Aorta (tissue), 5 donors: ENCODE results near the gene SORBS2. TPM values are rescaled to one million over a fixed set of nuclear protein-coding genes. Genes with fewer than 3 reads are reported as not detected.

Experiments used
- ATAC-seq: fragments of 200-7000 bp; cut with Tn5 transposase; one replicate; pipeline ENCODE4 v1.9.1; 2022; ENCODE audit warnings: moderate library complexity; ENCODE audit not compliant: low FRiP score
- DNase-seq, 2 donors: peaks; one replicate each; pipeline ENCODE4 v3.0.0-alpha.2; 2020
- H3K27ac ChIP-seq, 2 donors: one replicate each; pipeline ENCODE4 v1.5.1; 2013; ENCODE audit warnings: low read length in 2 of 2, mild to moderate bottlenecking in 2 of 2, moderate library complexity in 2 of 2, control low read depth in 1 of 2, inconsistent platforms in 1 of 2, low read depth in 1 of 2
- H3K27me3 ChIP-seq, 2 donors: one replicate each; pipeline ENCODE4 v1.6.1; 2013; ENCODE audit warnings: control low read depth in 1 of 2, low read length in 1 of 2, mild to moderate bottlenecking in 1 of 2, moderate library complexity in 1 of 2; ENCODE audit not compliant: insufficient read depth in 2 of 2, control insufficient read depth in 1 of 2
- H3K36me3 ChIP-seq, 2 donors: one replicate each; pipeline ENCODE4 v1.6.1; 2013; ENCODE audit warnings: control low read depth in 1 of 2, low read length in 1 of 2, mild to moderate bottlenecking in 1 of 2; ENCODE audit not compliant: insufficient read depth in 2 of 2, control insufficient read depth in 1 of 2
- H3K4me1 ChIP-seq, 2 donors: one replicate each; pipeline ENCODE4 v1.6.1; 2013; ENCODE audit warnings: low read length in 2 of 2, control low read depth in 1 of 2, mild to moderate bottlenecking in 1 of 2, moderate library complexity in 1 of 2; ENCODE audit not compliant: insufficient read depth in 2 of 2, control insufficient read depth in 1 of 2
- H3K4me3 ChIP-seq, 2 donors: one replicate each; pipeline ENCODE4 v1.5.1; 2013; ENCODE audit warnings: low read length in 2 of 2, control low read depth in 1 of 2, mild to moderate bottlenecking in 1 of 2
- H3K9me3 ChIP-seq: one replicate; pipeline ENCODE4 v1.6.1; 2013; ENCODE audit warnings: mild to moderate bottlenecking, low read length; ENCODE audit not compliant: control insufficient read depth
- WGBS, 2 donors: extraction: QIAGEN DNeasy Blood & Tissue Kit; methylation state at CpG; one replicate each; pipeline ENCODE4 v1.1.7; 2013; 5-methylcytosine and 5-hydroxymethylcytosine counted together
- intact Hi-C, 2 donors: fragments of 100-400 bp; cut with DNase I; formaldehyde crosslinking; loops; one replicate each; pipeline versions ENCODE4 v1.14.2 to v1.15.0; 2022
- polyA plus RNA-seq, 2 donors: library from polyadenylated mRNA; stranded (reverse); fragments of 200-250 nt; gene quantifications; one replicate each; pipeline ENCODE4 v1.2.3, GENCODE V29; 2013
- total RNA-seq, 2 donors: library from RNA; stranded (reverse); fragmentation: NEBNext Ultra II Directional; extraction: Animal tissue kit (Norgen Biotek cat#: 25700); gene quantifications; one replicate each; pipeline ENCODE4 v1.2.1, GENCODE V29; 2021
- donor health status: healthy with polysubstance abuse.
- donor health status: Bipolar disorder and iron deficiency.
- donor health status: DM: no; HTN: no; CAD: no.
- donor health status: DM: no; HTN: no; CAD: no.
- donor health status: DM: yes; HTN: yes; CAD: no.

Gene SORBS2
- total and polyA plus RNA-seq, 4 donors: 111 to 696 (median 246) TPM

DNA sequence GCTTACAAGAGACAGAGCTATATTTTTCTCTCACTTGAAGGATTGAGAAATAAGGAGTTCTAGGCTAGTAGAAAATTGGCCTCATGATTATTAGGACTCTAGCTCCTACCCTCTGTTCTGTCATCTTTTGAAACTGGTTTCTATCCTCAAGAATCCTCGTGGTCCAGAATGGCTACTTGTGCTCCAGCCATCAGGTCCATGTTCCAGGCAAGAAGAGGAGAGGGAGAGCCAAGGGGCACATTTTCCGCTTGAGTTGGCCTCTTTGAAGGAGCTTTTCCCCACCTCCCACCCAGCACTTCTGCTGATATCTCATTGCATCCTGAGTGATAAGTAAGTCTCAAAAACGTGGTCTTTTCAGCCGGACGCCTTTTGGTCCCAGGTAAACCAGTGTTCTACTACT, 7.2 kb upstream of the SORBS2 start:
- no peaks in the 10 kb centered on the region for H3K27me3 ChIP-seq
- 97 to 98% methylated on average over 5 of the region's 5 CpGs for WGBS, 2 donors
- no peak overlapping the region for H3K27ac ChIP-seq
- H3K4me3 ChIP-seq: no peak overlapping the region
- DNase-seq (no peak), ATAC-seq (no peak)
- H3K4me1 ChIP-seq: no peaks in the 10 kb centered on the region
- intact Hi-C loops: no loop called here
- H3K9me3 ChIP-seq: peaks cover 1% of the 10 kb centered on the region
- H3K36me3 ChIP-seq: no peaks in the 10 kb centered on the region

DNA sequence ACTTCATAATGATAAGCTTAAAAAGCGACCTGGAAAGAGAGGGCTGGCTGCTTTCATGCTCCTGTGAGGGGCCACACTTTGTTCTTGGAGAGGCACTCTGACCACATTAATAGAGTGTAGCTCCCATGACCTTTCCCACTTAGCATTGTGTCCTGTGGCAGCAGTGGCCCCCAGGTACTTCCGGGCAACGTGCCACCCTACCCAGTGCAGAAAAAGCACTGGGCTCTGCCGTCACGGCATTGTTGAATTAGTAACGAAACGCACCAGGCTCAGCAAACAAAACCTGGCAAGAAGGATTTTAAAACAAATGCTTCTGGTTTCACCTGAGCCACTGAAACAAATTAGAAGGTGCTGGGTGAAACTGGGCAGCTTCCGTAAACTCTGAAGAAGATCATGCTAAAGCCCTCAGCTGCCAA, 5.4 kb upstream of the SORBS2 start:
- ATAC-seq (no peak), DNase-seq (no peak)
- 19 to 26% methylated on average over 8 of the region's 8 CpGs for WGBS, 2 donors
- H3K9me3 ChIP-seq: peaks cover 1% of the 10 kb centered on the region
- H3K27me3 ChIP-seq: no peaks in the 10 kb centered on the region
- no peaks in the 10 kb centered on the region for H3K4me1 ChIP-seq
- H3K36me3 ChIP-seq: no peaks in the 10 kb centered on the region
- intact Hi-C loops: no loop called here
- no peak overlapping the region for H3K4me3 ChIP-seq
- no peak overlapping the region for H3K27ac ChIP-seq

DNA sequence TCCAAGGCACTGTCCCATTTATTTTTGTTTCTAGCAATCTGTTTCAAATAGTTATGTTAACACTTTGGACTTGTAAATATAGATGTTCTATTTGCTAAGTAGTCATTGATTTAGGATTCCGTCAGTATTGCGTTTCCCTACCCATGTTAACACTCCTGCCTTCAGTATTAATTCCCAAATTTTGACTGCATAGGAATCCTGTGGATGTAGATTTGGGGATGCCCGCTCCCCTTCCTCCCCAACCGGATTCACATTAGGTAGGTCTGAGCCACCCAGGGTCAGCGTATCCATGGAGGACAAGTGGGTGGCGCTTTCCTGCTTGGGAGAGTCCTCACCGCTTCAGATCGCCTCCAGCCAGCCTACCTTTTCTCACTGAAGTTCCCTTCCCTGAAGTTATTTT, 1.1 kb upstream of the SORBS2 start:
- Histone ChIP-seq H3K36me3 (no peaks in the 10 kb centered on the region), H3K4me3 (no peak overlapping the region), H3K27me3 (no peaks in the 10 kb centered on the region), H3K27ac (no peak overlapping the region), H3K4me1 (no peaks in the 10 kb centered on the region), H3K9me3 (no peaks in the 10 kb centered on the region)
- intact Hi-C loops: no loop called here
- ATAC-seq: no peak
- no peak for DNase-seq
- WGBS, 2 donors: 97% methylated on average over 8 of the region's 8 CpGs

DNA sequence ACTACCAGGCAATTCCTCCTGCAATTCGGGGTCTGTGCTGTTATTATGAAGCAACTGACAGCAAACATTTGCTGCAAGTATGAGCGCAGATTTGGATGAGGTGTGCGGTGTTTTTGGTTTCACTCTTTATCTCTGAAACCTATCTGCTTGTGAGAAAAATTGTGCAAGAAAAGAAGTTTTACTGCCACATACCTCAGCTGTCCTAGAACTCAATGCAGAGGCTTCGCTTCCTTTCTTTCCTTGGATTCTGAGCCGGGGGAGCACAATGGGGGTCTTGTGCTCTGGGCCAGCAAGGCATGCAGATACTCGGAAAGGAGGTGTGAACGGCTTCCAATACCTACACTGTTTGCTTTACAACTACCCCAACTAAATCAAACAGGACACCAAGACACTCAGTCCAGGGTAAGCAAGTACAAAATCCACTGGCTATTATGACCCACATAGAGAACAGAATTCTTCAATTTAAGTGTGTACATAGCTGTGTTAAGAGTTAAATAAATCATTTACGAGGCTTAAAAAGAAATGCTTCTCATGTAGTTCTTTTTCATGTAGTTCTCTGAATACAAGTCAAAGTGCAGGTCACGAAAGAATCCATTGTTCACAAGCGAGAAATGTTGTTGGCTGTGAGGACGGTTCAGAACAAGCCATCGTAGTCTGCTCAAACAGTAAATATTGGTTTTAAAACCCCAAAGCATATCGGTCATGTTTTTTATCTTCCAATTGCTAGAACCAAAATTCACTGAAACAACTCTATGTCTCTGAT, 1.1 kb downstream of the SORBS2 start:
- no peak for DNase-seq
- intact Hi-C loops: no loop called here
- Histone ChIP-seq H3K27ac (no peak overlapping the region), H3K4me1 (no peaks in the 10 kb centered on the region), H3K27me3 (no peaks in the 10 kb centered on the region), H3K36me3 (no peaks in the 10 kb centered on the region), H3K9me3 (no peaks in the 10 kb centered on the region), H3K4me3 (peak overlapping the region in 1 of 2 donors; percentile 16)
- peak; percentile 16 for ATAC-seq
- WGBS, 2 donors: 74 to 89% methylated on average over 13 of the region's 13 CpGs

DNA sequence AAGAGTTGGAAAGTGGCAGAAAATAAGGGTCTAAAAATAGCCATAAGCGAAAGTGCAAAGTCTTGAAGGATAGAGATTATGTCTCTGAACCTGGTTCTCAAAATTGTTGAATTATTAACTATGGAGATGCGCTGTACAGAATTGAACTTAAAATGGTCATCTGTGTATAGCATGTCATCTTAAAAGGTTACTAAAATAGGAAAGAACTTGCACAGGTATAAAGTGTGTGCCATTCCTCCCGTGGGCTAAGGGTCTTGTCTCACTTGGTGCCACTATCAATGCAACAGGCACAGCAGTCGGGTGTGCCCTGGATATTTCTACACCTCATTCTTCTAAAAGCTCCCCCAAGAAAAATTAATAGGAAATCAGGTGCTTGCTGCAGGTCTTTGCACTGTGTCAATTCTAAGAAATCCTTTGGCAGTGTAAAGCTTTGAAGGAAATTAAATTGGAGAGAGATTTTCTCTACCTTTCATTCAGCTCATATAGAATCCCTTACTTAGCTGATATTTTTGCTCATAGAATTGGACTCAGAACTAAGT, 2.4 kb downstream of the SORBS2 start:
- Histone ChIP-seq H3K36me3 (no peaks in the 10 kb centered on the region), H3K27me3 (no peaks in the 10 kb centered on the region), H3K9me3 (no peaks in the 10 kb centered on the region), H3K27ac (no peak overlapping the region), H3K4me1 (no peaks in the 10 kb centered on the region), H3K4me3 (no peak overlapping the region)
- WGBS, 2 donors: 69 to 70% methylated on average over 4 of the region's 4 CpGs
- no peak for DNase-seq
- intact Hi-C loops: no loop called here
- ATAC-seq: no peak

DNA sequence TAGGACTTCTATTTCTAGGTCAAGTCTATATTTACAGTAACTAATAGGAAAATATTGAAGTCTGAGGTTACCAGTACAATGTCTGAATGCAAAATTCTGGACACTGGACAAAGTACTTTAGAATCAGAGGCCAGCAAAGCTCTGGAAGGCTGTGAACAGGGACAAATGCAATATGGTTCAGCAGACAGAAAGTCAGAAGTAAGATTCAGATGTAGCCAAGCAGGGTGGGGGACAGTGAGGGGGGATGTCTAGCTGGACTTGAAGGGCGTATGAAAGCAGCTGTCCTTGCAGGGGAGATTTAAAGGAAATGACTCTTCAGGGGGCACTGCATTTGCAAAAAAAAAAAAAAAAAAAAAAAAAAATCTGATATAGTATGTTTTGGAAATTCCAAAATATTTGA, 2.9 kb downstream of the SORBS2 start:
- WGBS, 2 donors: 43 to 48% methylated on average over 1 of the region's 1 CpG
- H3K27ac ChIP-seq: no peak overlapping the region

DNA sequence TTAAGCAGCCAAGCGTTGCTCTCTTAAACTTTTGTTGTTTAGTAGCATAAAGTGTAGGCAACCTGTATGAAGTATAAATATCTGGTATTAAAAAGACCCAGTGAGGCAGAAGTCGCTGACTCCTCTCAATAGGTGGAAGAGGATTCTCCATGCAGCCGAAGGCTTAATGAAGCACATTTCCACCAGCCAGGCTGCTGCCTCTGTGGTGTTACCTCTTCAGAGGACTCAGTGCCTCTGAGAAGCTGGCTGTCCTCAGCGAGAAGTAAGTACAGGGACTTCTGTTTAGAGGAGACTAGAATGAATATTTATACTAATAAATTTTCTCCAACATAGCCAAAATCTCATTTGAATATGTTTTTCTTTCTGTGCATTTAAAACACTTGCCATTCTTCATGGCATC, 6.0 kb downstream of the SORBS2 start:
- ATAC-seq: no peak
- H3K27ac ChIP-seq: no peak overlapping the region

More for the DNA sequence above, 2.9 kb downstream of the SORBS2 start:
- intact Hi-C loops: no loop called here
- ATAC-seq: no peak
- no peaks in the 10 kb centered on the region for H3K4me1 ChIP-seq
- no peaks in the 10 kb centered on the region for H3K36me3 ChIP-seq
- H3K4me3 ChIP-seq: no peak overlapping the region
- DNase-seq: no peak
- no peaks in the 10 kb centered on the region for H3K9me3 ChIP-seq
- no peaks in the 10 kb centered on the region for H3K27me3 ChIP-seq

DNA sequence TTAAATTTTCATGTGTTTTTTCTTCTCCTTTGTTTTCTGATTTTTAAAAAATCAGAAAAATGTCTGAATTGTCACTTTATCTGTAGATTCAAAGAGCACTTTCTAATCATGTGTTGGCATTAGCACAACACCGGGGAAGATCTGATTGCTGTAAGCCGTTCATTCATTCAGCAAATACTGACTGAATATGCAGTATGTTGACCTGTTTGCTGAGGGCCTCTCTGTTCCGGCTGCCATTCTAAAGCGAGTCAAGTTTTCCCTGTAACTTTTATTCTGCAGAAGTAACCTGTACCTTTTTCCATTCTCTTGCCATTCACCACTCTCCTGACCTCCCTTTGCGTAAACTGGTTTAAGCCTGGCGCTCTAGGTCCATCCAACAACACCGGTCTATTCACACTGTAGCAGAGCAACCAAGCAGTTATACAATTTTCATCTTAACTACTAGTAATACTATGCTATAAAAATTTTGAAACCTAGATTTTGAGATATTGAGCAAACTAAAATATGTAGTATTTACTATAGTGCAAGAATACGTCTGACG, 6.7 kb downstream of the SORBS2 start:
- 97 to 98% methylated on average over 9 of the region's 9 CpGs for WGBS, 2 donors
- no peak overlapping the region for H3K4me3 ChIP-seq
- no peaks in the 10 kb centered on the region for H3K27me3 ChIP-seq
- intact Hi-C loops: no loop called here
- no peaks in the 10 kb centered on the region for H3K9me3 ChIP-seq
- no peak for ATAC-seq
- H3K4me1 ChIP-seq: no peaks in the 10 kb centered on the region
- no peaks in the 10 kb centered on the region for H3K36me3 ChIP-seq
- H3K27ac ChIP-seq: no peak overlapping the region
- no peak for DNase-seq

More for the DNA sequence above, 6.0 kb downstream of the SORBS2 start:
- H3K4me1 ChIP-seq: no peaks in the 10 kb centered on the region
- H3K36me3 ChIP-seq: no peaks in the 10 kb centered on the region
- DNase-seq: no peak
- no peaks in the 10 kb centered on the region for H3K27me3 ChIP-seq
- intact Hi-C loops: no loop called here
- no peak overlapping the region for H3K4me3 ChIP-seq
- no peaks in the 10 kb centered on the region for H3K9me3 ChIP-seq
- 95 to 97% methylated on average over 4 of the region's 4 CpGs for whole genome bisulfite sequencing, 2 donors

DNA sequence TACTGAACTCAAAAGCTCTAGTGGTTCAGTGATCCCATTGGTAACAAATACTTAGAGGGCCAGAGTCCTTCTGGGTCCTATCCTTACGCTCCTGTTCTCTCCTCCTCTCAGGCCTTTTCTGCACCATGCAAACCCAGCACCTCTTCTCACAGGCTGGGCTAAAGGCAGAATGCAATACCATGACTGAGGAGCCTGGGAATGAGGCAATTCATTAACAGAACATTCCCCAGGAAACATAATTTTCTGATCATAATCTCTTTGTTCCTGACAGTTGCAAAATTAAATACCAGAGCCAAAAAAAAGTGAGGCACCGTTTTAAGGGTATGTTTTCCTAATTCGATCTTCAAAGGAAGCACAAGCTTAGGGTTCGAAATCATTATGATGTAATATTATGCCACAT, 9.0 kb downstream of the SORBS2 start:
- intact Hi-C loops: no loop called here
- Histone ChIP-seq H3K9me3 (no peaks in the 10 kb centered on the region), H3K36me3 (no peaks in the 10 kb centered on the region), H3K4me3 (no peak overlapping the region), H3K27ac (no peak overlapping the region), H3K4me1 (no peaks in the 10 kb centered on the region), H3K27me3 (no peaks in the 10 kb centered on the region)
- WGBS, 2 donors: 75 to 77% methylated on average over 4 of the region's 4 CpGs
- ATAC-seq (no peak), DNase-seq (no peak)
